A549 (cell line): ENCODE results near the gene RFX3.

Experiments
- CBX8 ChIP-seq: fragments of 200-600 bp; sonication (generic); IDR thresholded peaks from 2 replicates; pipeline ENCODE4 v1.6.1; 2016
- CTCF ChIP-seq: fragments of >200 bp; sonication (Bioruptor Twin); formaldehyde crosslinking; IDR thresholded peaks from 3 replicates; pipeline ENCODE4 v1.5.1; 2016
- E2F6 ChIP-seq: IDR thresholded peaks from 2 replicates; pipeline ENCODE4 v1.6.1; 2012; ENCODE audit warnings: low read depth, borderline replicate concordance
- ELK1 ChIP-seq: fragments of 150-350 bp; IDR thresholded peaks from 2 replicates; pipeline ENCODE4 v1.6.1; 2014; ENCODE audit warnings: low read depth, mild to moderate bottlenecking, low read length
- HDAC2 ChIP-seq: fragments of 200-600 bp; sonication (generic); IDR thresholded peaks from 2 replicates; pipeline ENCODE4 v1.6.1; 2016
- POLR2A ChIP-seq: IDR thresholded peaks from 2 replicates; pipeline ENCODE4 v1.6.1; 2012; ENCODE audit warnings: mild to moderate bottlenecking, low read length
- REST ChIP-seq: fragments of 200-600 bp; sonication (generic); IDR thresholded peaks from 2 replicates; pipeline ENCODE4 v1.6.1; 2016; ENCODE audit warnings: antibody characterized with exemption, mild to moderate bottlenecking, moderate library complexity
- TF ChIP-seq, protein P1 (sequence below): IDR thresholded peaks from 2 replicates; pipeline ENCODE4 v1.6.1; 2012

DNA sequence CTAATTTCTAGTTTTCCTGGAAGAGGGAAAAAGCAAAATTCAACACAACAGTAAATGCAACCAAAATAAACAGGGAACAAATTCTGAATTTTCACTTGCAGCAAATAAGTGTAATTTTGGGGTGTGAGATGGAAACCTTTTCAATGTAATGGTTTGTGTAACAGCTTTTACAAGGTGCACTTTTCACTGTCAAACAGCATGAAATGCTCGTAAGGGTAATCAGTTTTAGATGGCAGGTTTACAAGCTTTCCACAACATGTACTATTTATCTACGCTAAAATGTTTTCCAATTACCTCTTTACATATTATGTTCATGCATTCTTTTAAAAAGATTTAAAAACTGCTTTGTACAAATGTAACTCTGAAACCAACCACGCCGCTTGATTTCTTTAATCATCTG lies 115.3 kb downstream of the RFX3 start:
- no peak for TF ChIP-seq CTCF
- TF ChIP-seq POLR2A: no peak
- TF ChIP-seq, protein P1, sequence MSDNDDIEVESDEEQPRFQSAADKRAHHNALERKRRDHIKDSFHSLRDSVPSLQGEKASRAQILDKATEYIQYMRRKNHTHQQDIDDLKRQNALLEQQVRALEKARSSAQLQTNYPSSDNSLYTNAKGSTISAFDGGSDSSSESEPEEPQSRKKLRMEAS: no peak
- TF ChIP-seq REST: no peak
- no peak for TF ChIP-seq CBX8
- TF ChIP-seq E2F6: no peak
- TF ChIP-seq ELK1: no peak
- TF ChIP-seq HDAC2: no peak
